ENCODE measurements around the gene EML4.
"Not testable (repeated sequence)": the region's sequence is repeated elsewhere in the genome, so short reads cannot be mapped to it uniquely, and the experiment has no call there.

EML4 gene

DNA sequence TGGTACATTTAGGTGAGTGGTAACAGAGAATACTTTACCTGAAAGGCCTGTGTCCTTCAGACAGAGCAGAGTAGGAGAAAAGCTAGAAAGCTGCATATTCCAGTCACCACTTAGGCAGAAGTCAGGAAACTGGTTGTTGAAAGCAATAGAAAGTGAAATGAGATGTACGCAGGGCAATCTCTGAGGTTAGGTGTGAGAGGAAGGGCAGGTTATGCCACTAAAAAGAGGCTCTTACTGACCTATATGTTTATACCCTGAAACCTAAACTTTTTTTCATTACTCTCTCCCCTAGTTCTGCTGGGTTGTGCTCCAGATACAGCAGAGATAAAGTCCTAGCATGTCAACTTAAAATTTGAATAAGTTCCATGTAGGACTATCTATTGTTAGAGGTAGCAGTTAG is 98.4 kb downstream of the EML4 start:
- Histone ChIP-seq H4K20me1 (peaks cover 0 to 8% (median 0%) of the 10 kb centered on the region in 11 experiments; a peak in 2 of 22 replicates), H3K4me2 (no peak overlapping the region), H3K27ac (no peak overlapping the region), H3K4me1 (peaks cover 0 to 31% (median 11%) of the 10 kb centered on the region in 10 experiments; a peak in 15 of 20 replicates), H3K27me3 (no peaks in the 10 kb centered on the region), H3K9ac (no peak overlapping the region), H3K4me3 (no peak overlapping the region), H3K36me3 (peaks cover 17 to 65% (median 42%) of the 10 kb centered on the region in 11 experiments; a peak in 21 of 22 replicates), H3K9me3 (replicated peaks in 1 of 11) (no peaks in the 10 kb centered on the region)
- no peak for TF ChIP-seq Cebpa-rat (IDR thresholded peaks at IDR 0.05)

DNA sequence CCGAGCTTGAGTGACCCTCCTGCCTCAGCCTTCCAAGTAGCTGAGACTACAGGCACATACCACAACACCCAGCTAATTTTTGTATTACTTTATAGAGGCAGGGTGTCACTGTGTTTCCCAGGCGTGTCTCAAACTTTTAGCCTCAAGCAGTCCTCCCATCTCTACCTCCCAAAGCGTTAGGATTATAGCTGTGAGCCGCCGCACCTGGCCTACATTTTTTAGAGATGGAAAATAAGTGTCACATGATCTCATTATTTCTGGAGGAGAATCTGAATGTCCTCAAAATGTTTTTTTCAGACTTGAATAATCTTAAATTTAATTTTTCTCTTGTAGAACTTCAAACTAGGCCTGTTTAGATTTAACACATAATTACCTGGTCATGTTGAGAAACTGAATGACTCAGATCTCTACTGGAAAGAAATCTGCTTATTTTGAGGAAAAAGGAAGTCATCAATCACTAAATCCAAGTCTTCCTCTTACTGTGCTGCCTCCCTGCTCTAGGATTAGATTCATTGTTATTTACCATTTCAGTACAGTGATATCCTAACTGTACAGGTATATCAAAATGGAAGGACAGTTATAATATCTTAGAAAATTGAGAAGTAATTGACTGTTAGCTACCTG is 99.5 kb downstream of the EML4 start:
- no peak overlapping the region for H3K27ac ChIP-seq
- TF ChIP-seq Cebpa-rat (IDR thresholded peaks at IDR 0.05): no peak
- H3K4me3 ChIP-seq: no peak overlapping the region
- H4K20me1 ChIP-seq: peaks cover 0 to 8% (median 0%) of the 10 kb centered on the region in 11 experiments; a peak in 2 of 22 replicates
- peaks cover 0 to 31% (median 11%) of the 10 kb centered on the region in 10 experiments; a peak in 15 of 20 replicates for H3K4me1 ChIP-seq
- no peaks in the 10 kb centered on the region for H3K27me3 ChIP-seq
- no peaks in the 10 kb centered on the region for H3K9me3 ChIP-seq (replicated peaks in 1 of 11)
- H3K4me2 ChIP-seq: peak overlapping the region in 2 of 11 experiments; percentile 28 to 33; a peak in 1 of 22 replicates
- H3K9ac ChIP-seq: no peak overlapping the region
- H3K36me3 ChIP-seq: peaks cover 17 to 55% (median 34%) of the 10 kb centered on the region in 11 experiments; a peak in 21 of 22 replicates

DNA sequence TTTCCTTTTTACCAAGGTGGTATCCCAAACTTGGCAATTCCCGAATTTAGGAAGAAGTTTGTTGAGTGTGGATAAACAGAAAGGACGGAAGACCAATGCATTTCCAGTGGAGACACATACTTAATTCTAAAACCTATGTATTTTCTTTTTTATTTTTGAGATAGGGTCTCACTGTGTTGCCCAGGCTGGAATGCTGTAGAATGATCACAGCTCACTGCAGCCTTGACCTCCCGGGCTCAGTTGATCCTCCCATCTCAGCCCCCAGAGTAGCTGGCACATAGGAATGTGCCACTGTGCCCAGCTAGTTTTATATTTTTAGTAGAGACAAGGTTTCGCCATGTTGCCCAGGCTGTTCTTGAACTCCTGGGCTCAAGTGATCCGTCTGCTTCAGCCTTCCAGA is 101.6 kb downstream of the EML4 start:
- Histone ChIP-seq H3K27ac (0 out of 22 replicates have a peak overlapping the region, but pooled peaks of 1 of the 11 experiments have one; percentile 19), H3K27me3 (no peaks in the 10 kb centered on the region), H3K4me3 (no peak overlapping the region), H3K36me3 (peaks cover 4 to 46% (median 23%) of the 10 kb centered on the region in 11 experiments; a peak in 18 of 22 replicates), H3K4me1 (peaks cover 0 to 24% (median 11%) of the 10 kb centered on the region in 10 experiments; a peak in 15 of 20 replicates), H3K9me3 (replicated peaks in 1 of 11) (no peaks in the 10 kb centered on the region), H3K4me2 (peak overlapping the region in 8 of 11 experiments; percentile 6 to 70 (median 44); a peak in 13 of 22 replicates), H3K9ac (no peak overlapping the region), H4K20me1 (peaks cover 0 to 8% (median 0%) of the 10 kb centered on the region in 11 experiments; a peak in 2 of 22 replicates)
- no peak for TF ChIP-seq Cebpa-rat (IDR thresholded peaks at IDR 0.05)

DNA sequence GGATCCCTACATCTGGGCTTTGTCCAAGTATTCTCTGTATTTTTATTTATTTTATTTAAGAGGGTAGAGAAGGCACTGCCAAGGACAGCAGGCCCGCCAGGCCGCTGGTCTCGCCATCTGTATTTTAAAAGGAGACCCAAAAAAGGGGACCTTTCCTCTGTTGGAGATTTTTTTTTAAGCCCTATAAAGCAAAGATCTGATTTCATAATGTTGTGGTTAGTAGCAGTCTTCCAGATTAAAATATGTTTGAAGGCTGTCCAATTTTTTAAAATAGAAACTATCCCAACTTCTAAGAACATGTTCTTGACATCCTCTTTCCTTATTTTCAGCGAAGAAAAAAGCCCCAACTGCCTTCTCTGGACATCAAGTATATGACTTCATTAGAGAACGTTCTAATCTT is 102.1 kb downstream of the EML4 start:
- peak overlapping the region in 8 of 11 experiments; percentile 6 to 70 (median 44); a peak in 13 of 22 replicates for H3K4me2 ChIP-seq
- not testable (repeated sequence) for H3K27me3 ChIP-seq; H3K9me3 ChIP-seq (replicated peaks in 1 of 11); H3K4me3 ChIP-seq; H4K20me1 ChIP-seq; H3K9ac ChIP-seq
- H3K27ac ChIP-seq: 0 out of 22 replicates have a peak overlapping the region, but pooled peaks of 1 of the 11 experiments have one; percentile 19
- peaks cover 0 to 23% (median 11%) of the 10 kb centered on the region in 10 experiments; a peak in 15 of 20 replicates for H3K4me1 ChIP-seq
- peaks cover 2 to 47% (median 20%) of the 10 kb centered on the region in 11 experiments; a peak in 18 of 22 replicates for H3K36me3 ChIP-seq

DNA sequence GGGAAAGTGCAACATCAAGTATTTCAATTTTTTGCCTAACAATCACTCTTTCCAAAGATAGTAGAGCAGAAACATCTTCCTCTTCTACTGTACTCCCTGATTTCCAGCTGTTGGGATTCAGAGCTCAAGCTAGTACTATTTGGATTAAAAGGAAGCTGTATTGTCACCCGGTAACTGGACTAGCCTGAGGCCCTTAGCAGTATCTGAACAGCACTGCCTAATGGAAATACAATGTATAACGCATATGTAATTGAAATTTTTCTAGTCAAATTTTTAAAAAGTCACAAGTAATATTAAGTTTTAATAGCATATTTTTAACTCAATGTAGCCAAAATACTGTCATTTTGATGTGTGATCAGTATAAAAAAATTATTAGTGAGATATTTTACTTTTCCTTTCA is 105.7 kb downstream of the EML4 start:
- Histone ChIP-seq H3K9ac (no peak overlapping the region), H4K20me1 (0 out of 22 replicates have a peak, but pooled peaks cover 0 to 5% (median 0%) of the 10 kb centered on the region in 11 experiments), H3K36me3 (peaks cover 7 to 69% (median 16%) of the 10 kb centered on the region in 11 experiments; a peak in 15 of 22 replicates), H3K4me1 (peaks cover 0 to 15% (median 8%) of the 10 kb centered on the region in 10 experiments; a peak in 15 of 20 replicates), H3K9me3 (replicated peaks in 1 of 11) (no peaks in the 10 kb centered on the region), H3K4me3 (no peak overlapping the region), H3K27me3 (no peaks in the 10 kb centered on the region), H3K27ac (no peak overlapping the region), H3K4me2 (no peak overlapping the region)
- TF ChIP-seq Cebpa-rat (IDR thresholded peaks at IDR 0.05): no peak

DNA sequence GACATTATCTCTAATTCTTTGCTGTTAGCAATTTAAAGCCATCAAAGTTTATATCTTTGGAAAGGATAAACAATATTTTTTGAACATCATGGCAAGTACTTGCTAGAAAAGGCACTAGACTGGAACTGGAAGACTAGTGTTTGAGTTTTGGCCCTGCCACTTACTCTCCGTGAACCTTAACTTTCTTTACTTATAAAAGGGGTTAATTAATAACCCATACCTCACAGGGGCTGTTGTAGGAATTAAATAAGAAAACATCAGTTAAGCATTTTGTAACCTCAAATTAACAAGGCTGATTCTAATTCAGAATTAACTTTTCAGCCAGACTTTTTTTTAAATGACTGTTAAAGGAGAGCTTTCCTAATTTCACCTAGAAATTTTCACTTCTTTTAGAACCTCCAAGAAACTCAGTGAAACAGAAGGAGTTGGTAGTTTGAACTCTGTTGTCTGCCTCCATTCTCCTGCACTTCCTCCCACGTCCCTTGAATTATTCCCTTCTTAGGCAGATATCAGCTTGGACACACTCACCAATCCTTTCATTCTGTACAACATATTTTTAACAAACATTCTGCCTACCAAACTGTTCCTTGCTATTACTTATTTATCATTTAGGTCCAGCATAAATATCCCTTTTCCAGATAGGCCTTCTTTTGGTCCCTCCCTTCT is 112.4 kb downstream of the EML4 start:
- TF ChIP-seq Cebpa-rat (IDR thresholded peaks at IDR 0.05): no peak
- Histone ChIP-seq H4K20me1 (no peaks in the 10 kb centered on the region), H3K9ac (no peak overlapping the region), H3K4me3 (no peak overlapping the region), H3K9me3 (replicated peaks in 1 of 11) (no peaks in the 10 kb centered on the region), H3K36me3 (peaks cover 29 to 96% (median 39%) of the 10 kb centered on the region in 11 experiments), H3K4me2 (no peak overlapping the region), H3K27me3 (no peaks in the 10 kb centered on the region), H3K4me1 (no peaks in the 10 kb centered on the region), H3K27ac (no peak overlapping the region)

DNA sequence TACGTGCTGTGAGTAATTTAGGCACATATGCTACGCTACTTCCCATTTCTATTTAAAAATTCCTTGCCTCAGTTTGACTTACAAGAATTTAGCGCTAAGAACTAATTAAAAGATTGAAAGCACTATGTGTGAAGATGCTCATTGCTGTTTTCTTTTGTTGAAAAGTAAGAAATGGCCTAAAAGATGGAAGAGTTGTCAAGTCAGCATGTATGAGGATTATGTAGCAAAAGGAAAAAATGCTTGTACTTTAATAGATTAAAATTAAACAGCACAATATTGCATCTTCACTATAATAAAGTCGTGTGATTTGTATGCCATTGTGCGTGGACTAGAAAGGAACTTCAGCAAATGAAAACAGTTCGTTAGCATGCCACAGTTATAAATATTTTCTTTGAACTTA is 114.9 kb downstream of the EML4 start:
- Histone ChIP-seq H3K27me3 (no peaks in the 10 kb centered on the region), H3K4me1 (no peaks in the 10 kb centered on the region), H4K20me1 (no peaks in the 10 kb centered on the region), H3K9ac (no peak overlapping the region), H3K9me3 (replicated peaks in 1 of 11) (no peaks in the 10 kb centered on the region), H3K4me3 (no peak overlapping the region), H3K4me2 (no peak overlapping the region), H3K36me3 (peaks cover 27 to 97% (median 44%) of the 10 kb centered on the region in 11 experiments), H3K27ac (no peak overlapping the region)
- TF ChIP-seq Cebpa-rat (IDR thresholded peaks at IDR 0.05): no peak

DNA sequence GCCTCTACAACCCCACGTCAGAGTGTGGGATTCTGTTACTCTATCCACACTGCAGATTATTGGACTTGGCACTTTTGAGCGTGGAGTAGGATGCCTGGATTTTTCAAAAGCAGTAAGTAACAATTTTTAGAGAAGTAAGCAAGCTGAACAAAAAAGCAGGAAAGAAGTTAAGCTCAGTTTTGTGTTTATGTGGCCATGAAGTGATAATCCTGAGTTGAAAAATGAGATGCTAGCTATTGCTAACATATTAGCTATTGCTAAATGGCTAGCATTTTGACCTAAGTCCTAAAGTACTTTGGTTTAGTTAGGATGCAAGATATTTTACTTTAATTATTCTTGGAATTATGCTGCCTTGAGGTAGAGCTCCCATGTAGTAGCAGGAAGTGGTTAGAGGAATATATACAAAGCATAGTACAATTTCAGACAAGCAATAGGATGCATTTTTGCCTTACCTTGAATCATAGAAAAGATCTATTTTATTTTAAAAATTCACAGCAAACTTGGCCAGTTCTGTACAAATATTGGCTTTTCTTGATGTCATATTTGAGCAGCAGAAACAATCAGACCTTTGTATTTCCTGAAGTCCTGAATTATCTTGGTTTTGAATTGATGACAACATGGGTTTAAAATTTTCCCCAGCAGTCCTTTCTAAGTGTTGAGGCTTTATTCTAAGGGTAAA is 117.3 kb downstream of the EML4 start:
- Histone ChIP-seq H4K20me1 (no peaks in the 10 kb centered on the region), H3K27ac (no peak overlapping the region)

DNA sequence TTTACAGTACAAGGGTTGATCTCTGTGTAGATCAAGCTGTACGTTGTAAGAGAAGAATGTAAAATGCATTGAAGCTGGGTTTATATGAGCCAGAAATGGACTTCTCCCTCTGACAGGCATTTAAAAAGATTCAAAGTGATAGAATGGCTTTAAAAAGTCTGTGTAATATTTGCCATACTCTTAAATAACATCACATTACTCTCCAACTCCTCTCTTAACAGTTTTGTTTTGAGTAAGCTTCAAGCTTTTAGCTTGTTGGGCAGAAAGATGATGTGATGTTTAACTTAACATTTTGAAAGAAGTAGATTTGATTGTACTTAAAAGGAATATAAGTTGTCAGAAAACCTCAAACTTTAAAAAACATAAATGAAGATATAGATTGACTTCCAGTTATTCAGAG is 119.7 kb downstream of the EML4 start:
- Histone ChIP-seq H3K27me3 (no peaks in the 10 kb centered on the region), H3K27ac (no peak overlapping the region), H3K4me1 (no peaks in the 10 kb centered on the region), H3K4me3 (no peak overlapping the region), H4K20me1 (no peaks in the 10 kb centered on the region), H3K9me3 (replicated peaks in 1 of 11) (no peaks in the 10 kb centered on the region), H3K36me3 (peaks cover 11 to 98% (median 48%) of the 10 kb centered on the region in 11 experiments; a peak in 20 of 22 replicates), H3K4me2 (no peak overlapping the region), H3K9ac (no peak overlapping the region)
- TF ChIP-seq Cebpa-rat (IDR thresholded peaks at IDR 0.05): no peak

More for the DNA sequence above, 117.3 kb downstream of the EML4 start:
- H3K27me3 ChIP-seq: no peaks in the 10 kb centered on the region
- H3K9ac ChIP-seq: no peak overlapping the region
- H3K9me3 ChIP-seq (replicated peaks in 1 of 11): no peaks in the 10 kb centered on the region
- no peaks in the 10 kb centered on the region for H3K4me1 ChIP-seq
- no peak overlapping the region for H3K4me2 ChIP-seq
- H3K4me3 ChIP-seq: no peak overlapping the region
- H3K36me3 ChIP-seq: peaks cover 18 to 98% (median 49%) of the 10 kb centered on the region in 11 experiments; a peak in 21 of 22 replicates
- no peak for TF ChIP-seq Cebpa-rat (IDR thresholded peaks at IDR 0.05)
